IPS-NIHi7 (cell line): ENCODE data around the gene MRPL21.

ENCODE experiments used
- DNase-seq: peaks from one replicate; pipeline ENCODE4 v3.0.0; 2012; ENCODE audit warnings: mixed read lengths; ENCODE audit errors: extremely low spot score

Gene MRPL21

GRCh38 chr11:68903288-68904247 lies at the start of gene MRPL21, which contains the start of gene IGHMBP2:
Gene MRPL21 (minus strand): TSS chr11:68903832. CDS start chr11:68903810, 22 bp downstream.
Gene IGHMBP2 (plus strand): TSS chr11:68903891. CDS start chr11:68903953, 62 bp downstream.
- peak; percentile 97 for DNase-seq

- DNase-seq, result no peak
These were observed 47.1 kb upstream of the MRPL21 start for GRCh38 chr11:68950762-68951161.

- DNase-seq, result peak; percentile 83
These were observed 46.6 kb upstream of the MRPL21 start for GRCh38 chr11:68950270-68950669.

GRCh38 chr11:68948935-68949334 lies 45.3 kb upstream of the MRPL21 start:
- no peak for DNase-seq

GRCh38 chr11:68948496-68948895 lies 44.9 kb upstream of the MRPL21 start:
- DNase-seq, result no peak

- no peak for DNase-seq
These were observed 43.5 kb upstream of the MRPL21 start for GRCh38 chr11:68947151-68947550.

GRCh38 chr11:68946416-68947090 lies 42.9 kb upstream of the MRPL21 start:
- DNase-seq, result no peak

- DNase-seq, result no peak
These were observed 39.2 kb upstream of the MRPL21 start for GRCh38 chr11:68942751-68943271.

GRCh38 chr11:68942095-68942620 lies 38.5 kb upstream of the MRPL21 start:
- DNase-seq, result no peak

GRCh38 chr11:68941324-68942094 lies 37.9 kb upstream of the MRPL21 start:
- no peak for DNase-seq

GRCh38 chr11:68940651-68941323 lies 37.2 kb upstream of the MRPL21 start:
- no peak for DNase-seq

GRCh38 chr11:68939583-68940555 lies 36.2 kb upstream of the MRPL21 start:
- no peak for DNase-seq

GRCh38 chr11:68938816-68939582 lies 35.4 kb upstream of the MRPL21 start:
- DNase-seq, result no peak

GRCh38 chr11:68938088-68938487 lies 34.5 kb upstream of the MRPL21 start:
- no peak for DNase-seq

- DNase-seq, result no peak
These were observed 33.3 kb upstream of the MRPL21 start for GRCh38 chr11:68936676-68937620.

GRCh38 chr11:68936358-68936636 lies 32.7 kb upstream of the MRPL21 start:
- no peak for DNase-seq

GRCh38 chr11:68935516-68936357 lies 32.1 kb upstream of the MRPL21 start:
- DNase-seq, result no peak
